Sciatic nerve (tissue), 2 donors: ENCODE measurements around the gene HEXD. TPM values are rescaled to one million over a fixed set of nuclear protein-coding genes. Genes with fewer than 3 reads are reported as not detected.
A peak's percentile ranks its signal among the peaks of the same experiment; 100 is the strongest.

Experiments
- ATAC-seq: fragments of 200-7000 bp; cut with Tn5 transposase; one replicate; pipeline ENCODE4 v1.9.1; 2020; ENCODE audit warnings: mild to moderate bottlenecking, moderate library complexity
- DNase-seq: peaks from one replicate; pipeline ENCODE4 v3.0.0-alpha.2; 2020; ENCODE audit warnings: low spot score
- intact Hi-C: fragments of 100-400 bp; cut with DNase I; formaldehyde crosslinking; loops from one replicate; pipeline ENCODE4 v1.14.2; 2022
- total RNA-seq: library from RNA; stranded (reverse); fragmentation: NEBNext Ultra II Directional; extraction: Animal tissue kit (Norgen Biotek cat#: 25700); gene quantifications from one replicate; pipeline ENCODE4 v1.2.1, GENCODE V29; 2021
- donor health status: DM: no; HTN: no; CAD: no.
- donor health status: DM: no; HTN: no; CAD: no.

Gene HEXD
- total RNA-seq, 1 donor from 2014 or later = 43.2 TPM

GRCh38 chr17:82465023-82465603 is 47.0 kb downstream of the HEXD start:
- ATAC-seq (no peak), DNase-seq (no peak)
- intact Hi-C loops = no loop called here

GRCh38 chr17:82468692-82469091 is 50.5 kb downstream of the HEXD start:
- intact Hi-C loops = no loop called here
- no peak for ATAC-seq
- DNase-seq = no peak

DNA sequence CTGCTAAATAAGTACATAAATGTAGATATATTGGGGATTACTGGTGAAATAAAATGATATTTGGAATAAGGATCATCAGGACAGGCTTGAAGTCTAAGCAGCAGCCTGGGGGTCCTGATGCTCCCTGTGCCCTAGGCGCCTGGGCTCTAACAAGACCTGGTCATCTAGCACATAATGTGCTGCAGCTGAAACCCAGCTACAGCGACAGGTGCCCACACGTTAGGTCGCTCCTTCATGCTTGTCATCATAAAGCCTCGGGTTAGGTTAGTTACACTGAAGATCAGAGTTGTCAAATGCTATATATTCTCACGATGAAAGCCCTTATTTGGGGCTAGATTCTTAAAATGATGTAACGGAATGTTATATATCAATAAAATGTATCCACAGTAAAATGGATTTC is 51.9 kb downstream of the HEXD start:
- ATAC-seq = no peak
- DNase-seq = no peak
- intact Hi-C loops = no loop called here

GRCh38 chr17:82474223-82475010 is 56.3 kb downstream of the HEXD start:
- intact Hi-C loops = no loop called here
- DNase-seq = no peak
- peak; percentile 71 for ATAC-seq

GRCh38 chr17:82475458-82475857 is 57.3 kb downstream of the HEXD start:
- ATAC-seq (no peak), DNase-seq (no peak)
- intact Hi-C loops = no loop called here

GRCh38 chr17:82477934-82478333 is 59.8 kb downstream of the HEXD start:
- ATAC-seq = no peak
- no peak for DNase-seq
- intact Hi-C loops = no loop called here

DNA sequence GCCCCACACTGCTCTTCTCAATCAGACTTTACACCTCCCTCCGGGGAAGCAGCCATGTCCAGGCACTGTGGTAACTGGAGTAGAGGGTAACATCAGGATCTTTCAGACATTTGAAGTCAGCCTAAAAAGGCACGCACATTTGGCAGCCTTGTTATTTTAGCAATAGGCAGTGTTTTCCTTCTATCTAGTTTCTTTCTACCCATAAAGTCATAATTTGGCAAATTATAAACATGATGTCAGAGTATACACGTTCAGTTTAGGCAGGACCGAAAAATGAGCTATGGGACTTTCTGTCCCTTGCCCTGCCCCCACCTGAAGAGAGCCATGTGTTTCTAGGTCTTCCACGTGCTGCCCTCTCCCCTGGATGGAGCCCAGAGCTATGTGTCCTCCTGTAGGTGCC is 61.5 kb downstream of the HEXD start:
- ATAC-seq = peak; percentile 31
- intact Hi-C loops = no loop called here
- no peak for DNase-seq

DNA sequence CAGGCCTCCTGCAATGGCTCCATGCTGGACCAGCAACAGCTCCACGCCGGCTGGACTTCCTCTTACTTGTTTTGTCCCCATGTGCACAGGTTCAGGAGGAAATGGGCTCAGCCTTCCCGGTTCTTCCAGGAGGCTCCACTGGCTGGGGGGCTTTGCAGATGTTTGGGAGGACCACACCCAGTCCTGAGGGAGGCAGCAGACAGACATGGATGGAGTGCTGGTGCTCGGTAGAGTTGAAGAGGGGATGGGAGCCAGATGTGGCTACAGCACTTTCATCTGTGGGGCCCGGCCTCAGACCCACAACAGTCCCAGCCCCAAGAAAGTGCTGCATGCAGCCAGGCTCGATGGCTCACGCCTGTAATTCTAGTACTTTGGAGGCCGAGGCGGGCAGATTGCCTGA is 62.2 kb downstream of the HEXD start:
- no peak for DNase-seq
- ATAC-seq = no peak
- intact Hi-C loops = no loop called here

- DNase-seq (no peak), ATAC-seq (no peak)
- intact Hi-C loops = no loop called here
Observed at GRCh38 chr17:82483204-82483660, 65.1 kb downstream of the HEXD start.

- no peak for DNase-seq
- intact Hi-C loops = no loop called here
- no peak for ATAC-seq
Observed at GRCh38 chr17:82483836-82484235, 65.7 kb downstream of the HEXD start.

DNA sequence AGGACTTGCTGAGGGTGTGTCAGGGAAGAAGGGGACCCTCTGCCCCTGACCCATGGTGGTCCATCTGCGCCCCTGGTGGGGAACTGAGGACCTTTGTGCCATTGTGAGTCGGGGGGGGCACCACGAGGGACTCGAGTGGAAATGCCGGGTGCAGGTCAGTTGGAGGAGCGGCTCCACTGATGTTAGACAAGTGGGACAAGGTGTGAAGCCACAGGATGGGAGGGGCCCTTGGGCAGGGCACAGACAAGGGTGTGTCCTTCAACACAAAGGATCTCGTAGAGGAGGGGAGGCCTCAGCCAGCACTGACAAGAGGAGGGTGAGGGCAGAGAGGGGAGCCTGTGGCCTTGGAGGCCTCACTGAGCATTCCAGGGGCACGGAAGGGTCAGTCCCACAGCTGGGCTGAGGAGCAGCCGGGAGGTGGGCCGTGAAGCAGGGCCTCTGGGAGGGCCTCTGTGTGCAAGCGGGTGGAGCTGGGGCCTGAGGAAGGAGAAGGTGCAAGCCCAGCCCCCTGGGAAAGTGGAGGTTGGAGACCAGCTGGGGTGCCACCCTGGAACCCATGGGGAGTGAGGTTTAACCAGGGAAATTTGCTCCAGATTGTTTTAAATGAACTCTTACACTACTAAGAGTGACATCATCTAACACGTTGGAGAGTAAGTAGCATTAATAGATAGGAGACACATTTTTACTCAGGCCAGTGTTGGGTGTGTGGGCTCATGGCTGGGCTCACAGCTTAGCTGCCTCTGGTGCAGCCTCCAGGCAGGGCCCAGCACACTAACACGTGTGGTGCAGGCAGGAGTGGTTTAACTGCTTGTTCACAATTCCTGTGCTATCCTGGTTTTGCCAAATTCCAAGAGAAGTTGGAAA is 68.3 kb downstream of the HEXD start:
- DNase-seq (no peak), ATAC-seq (no peak)
- intact Hi-C loops = no loop called here

DNA sequence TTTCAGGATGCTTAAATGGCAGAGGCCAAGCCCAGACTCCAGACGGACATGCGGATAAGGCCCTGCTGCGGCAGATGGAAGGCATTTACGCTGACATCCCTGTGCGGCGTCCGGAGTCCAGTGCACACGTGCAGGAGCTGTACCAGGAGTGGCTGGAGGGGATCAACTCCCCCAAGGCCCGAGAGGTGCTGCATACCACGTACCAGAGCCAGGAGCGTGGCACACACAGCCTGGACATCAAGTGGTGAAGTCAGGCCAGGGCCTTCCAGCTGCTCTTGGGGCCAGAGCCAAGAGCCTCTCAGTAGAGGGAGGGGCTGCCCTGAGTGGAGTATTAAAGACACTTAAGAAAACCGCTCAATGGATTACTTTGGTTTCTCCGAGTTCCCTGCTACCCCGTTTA is 69.8 kb downstream of the HEXD start:
- ATAC-seq (peak; percentile 27), DNase-seq (no peak)
- intact Hi-C loops = no loop called here

- no peak for DNase-seq
- intact Hi-C loops = no loop called here
Observed at GRCh38 chr17:82489117-82489516, 71.0 kb downstream of the HEXD start.

DNA sequence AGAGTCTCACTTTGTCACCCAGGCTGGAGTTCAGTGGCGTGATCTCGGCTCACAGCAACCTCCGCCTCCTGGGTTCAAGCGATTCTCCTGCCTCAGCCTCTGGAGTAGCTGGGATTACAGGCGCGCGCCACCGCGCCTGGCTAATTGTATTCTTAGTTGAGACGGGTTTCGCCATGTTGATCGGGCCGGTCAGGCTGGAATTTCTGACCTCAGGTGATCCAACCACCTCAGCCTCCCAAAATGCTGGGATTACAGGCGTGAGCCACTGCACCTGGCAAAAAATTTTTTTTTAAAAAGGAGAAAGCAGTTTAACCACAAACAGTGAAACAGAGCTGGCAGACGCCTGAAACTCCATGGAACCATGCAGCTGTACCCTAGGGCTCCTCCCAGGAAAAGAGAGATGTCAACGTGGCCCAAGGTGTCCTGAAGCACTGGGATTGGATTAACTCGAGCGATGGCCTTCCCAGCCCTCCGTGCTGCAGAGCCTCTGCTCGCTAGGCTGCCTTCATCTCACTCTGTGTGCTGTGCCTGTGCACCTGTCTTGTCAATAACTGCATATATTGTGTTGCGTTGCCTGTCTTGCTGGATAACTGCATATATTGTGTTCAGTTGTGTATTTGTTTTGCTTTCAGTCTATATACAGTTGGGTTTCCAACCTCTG is 71.8 kb downstream of the HEXD start:
- no peak for DNase-seq
- ATAC-seq = no peak
- intact Hi-C loops = no loop called here

More at GRCh38 chr17:82489117-82489516, 71.0 kb downstream of the HEXD start:
- peak; percentile 84 for ATAC-seq

DNA sequence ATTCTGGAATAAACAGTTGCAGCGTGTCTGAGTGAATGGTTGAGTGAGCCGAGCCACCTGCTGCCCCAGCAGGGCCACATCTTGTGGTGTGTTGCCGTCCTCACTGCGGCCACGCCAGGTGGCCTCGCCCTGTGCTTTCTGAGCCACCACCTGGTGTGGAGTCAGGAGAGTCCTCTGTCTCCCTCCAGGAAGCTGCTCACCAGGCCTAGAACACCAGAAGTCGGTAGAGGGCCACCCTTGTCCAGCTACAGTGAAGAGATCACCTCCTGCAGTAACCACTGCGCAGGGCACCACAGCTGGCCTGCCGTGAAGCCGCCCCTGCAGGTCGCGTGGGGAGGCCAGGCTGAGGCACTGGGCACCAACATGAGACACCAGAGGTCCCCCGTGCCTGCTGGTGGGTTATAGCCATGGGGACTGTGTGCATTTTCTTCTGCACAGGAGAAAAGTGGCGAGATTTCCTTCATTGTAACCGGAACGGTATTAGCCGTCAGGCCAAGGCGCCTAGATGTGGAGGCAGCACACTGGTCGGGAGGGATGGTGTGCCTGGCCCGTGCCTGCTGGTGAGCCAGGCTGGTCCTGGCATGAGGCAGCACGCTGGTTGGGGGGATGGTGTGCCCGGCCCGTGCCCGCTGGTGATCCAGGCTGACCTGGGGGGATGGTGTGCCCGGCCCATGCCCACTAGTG is 72.5 kb downstream of the HEXD start:
- no peak for ATAC-seq
- DNase-seq = no peak
- intact Hi-C loops = no loop called here

DNA sequence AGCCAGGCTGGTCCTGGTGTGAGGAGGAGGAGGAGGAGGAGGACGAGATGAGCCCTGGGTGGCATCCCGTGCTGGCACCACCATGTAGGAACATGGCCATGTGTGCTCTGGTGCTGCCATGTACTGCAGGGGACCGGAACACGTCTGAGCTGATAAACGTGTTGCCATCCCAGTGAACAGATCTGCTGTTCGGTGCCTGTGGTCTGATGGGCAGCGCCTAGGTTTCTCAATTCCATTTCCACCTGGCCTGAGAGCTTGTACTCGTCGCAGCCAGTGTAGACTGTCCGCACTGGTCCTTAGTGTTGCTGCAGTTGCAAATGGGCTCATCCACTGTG is 73.0 kb downstream of the HEXD start:
- no peak for DNase-seq
- no peak for ATAC-seq
- intact Hi-C loops = no loop called here

DNA sequence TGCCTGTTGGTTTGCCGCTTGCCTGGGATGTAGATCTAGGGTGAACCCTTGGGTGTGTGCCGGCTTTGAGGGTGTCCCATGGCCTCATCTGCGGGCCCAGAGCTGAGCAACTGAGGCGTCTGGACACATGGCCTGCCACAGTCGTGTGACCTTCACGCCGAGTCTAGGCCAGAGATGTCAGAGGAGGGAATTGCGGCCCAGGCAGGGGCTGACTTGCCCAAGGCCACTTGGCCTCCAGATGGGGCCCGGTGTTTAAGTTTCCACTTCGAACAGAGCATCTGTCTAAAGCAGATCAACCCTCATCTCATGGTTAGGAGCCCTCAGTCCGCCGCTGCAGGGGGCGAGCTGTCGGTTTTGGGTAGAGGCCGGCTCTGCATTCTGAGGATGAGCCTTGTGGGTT is 73.4 kb downstream of the HEXD start:
- ATAC-seq (no peak), DNase-seq (no peak)
- intact Hi-C loops = no loop called here
